Measurements from ENCODE around the gene PHTF1.
"Not testable (repeated sequence)": the region's sequence is repeated elsewhere in the genome, so short reads cannot be mapped to it uniquely, and the experiment has no call there.

Gene PHTF1

GRCh38 chr1:113732802-113733201, 26.5 kb downstream of the PHTF1 start:
- no peak overlapping the region for H3K4me3 ChIP-seq (ENCODE audit: low read depth, low read length)

GRCh38 chr1:113721010-113721409, 38.3 kb downstream of the PHTF1 start:
- H3K4me3 ChIP-seq (ENCODE audit: low read depth, low read length): no peak overlapping the region

GRCh38 chr1:113718621-113719020, 40.7 kb downstream of the PHTF1 start:
- not testable (repeated sequence) for H3K4me3 ChIP-seq (ENCODE audit: low read depth, low read length)

GRCh38 chr1:113717506-113717905, 41.8 kb downstream of the PHTF1 start:
- H3K4me3 ChIP-seq (ENCODE audit: low read depth, low read length): not testable (repeated sequence)

GRCh38 chr1:113714606-113715269, 44.5 kb downstream of the PHTF1 start:
- H3K4me3 ChIP-seq (ENCODE audit: low read depth, low read length): no peak overlapping the region

GRCh38 chr1:113701429-113701828, 57.9 kb downstream of the PHTF1 start:
- no peak overlapping the region for H3K4me3 ChIP-seq (ENCODE audit: low read depth, low read length)

- no peak overlapping the region for H3K4me3 ChIP-seq (ENCODE audit: low read depth, low read length)
Observed at GRCh38 chr1:113694910-113695309, 64.4 kb downstream of the PHTF1 start.

- no peak overlapping the region for H3K4me3 ChIP-seq (ENCODE audit: low read depth, low read length)
Observed at GRCh38 chr1:113692824-113693431, 66.4 kb downstream of the PHTF1 start.

GRCh38 chr1:113692342-113692741, 66.9 kb downstream of the PHTF1 start:
- no peak overlapping the region for H3K4me3 ChIP-seq (ENCODE audit: low read depth, low read length)

- H3K4me3 ChIP-seq (ENCODE audit: low read depth, low read length): no peak overlapping the region
Observed at GRCh38 chr1:113691184-113691583, 68.1 kb downstream of the PHTF1 start.

- H3K4me3 ChIP-seq (ENCODE audit: low read depth, low read length): no peak overlapping the region
Observed at GRCh38 chr1:113686891-113687618, 72.2 kb downstream of the PHTF1 start.

- H3K4me3 ChIP-seq (ENCODE audit: low read depth, low read length): no peak overlapping the region
Observed at GRCh38 chr1:113684153-113684541, 75.1 kb downstream of the PHTF1 start.

- H3K4me3 ChIP-seq (ENCODE audit: low read depth, low read length): no peak overlapping the region
Observed at GRCh38 chr1:113683384-113684152, 75.7 kb downstream of the PHTF1 start.

- H3K4me3 ChIP-seq (ENCODE audit: low read depth, low read length): no peak overlapping the region
Observed at GRCh38 chr1:113681596-113682337, 77.5 kb downstream of the PHTF1 start.

- no peak overlapping the region for H3K4me3 ChIP-seq (ENCODE audit: low read depth, low read length)
Observed at GRCh38 chr1:113678159-113678469, 81.2 kb downstream of the PHTF1 start.

- H3K4me3 ChIP-seq (ENCODE audit: low read depth, low read length): no peak overlapping the region
Observed at GRCh38 chr1:113677250-113678158, 81.8 kb downstream of the PHTF1 start.

- H3K4me3 ChIP-seq (ENCODE audit: low read depth, low read length): no peak overlapping the region
Observed at GRCh38 chr1:113676524-113676923, 82.8 kb downstream of the PHTF1 start.

GRCh38 chr1:113675302-113675701, 84.0 kb downstream of the PHTF1 start:
- H3K4me3 ChIP-seq (ENCODE audit: low read depth, low read length): no peak overlapping the region

- H3K4me3 ChIP-seq (ENCODE audit: low read depth, low read length): no peak overlapping the region
Observed at GRCh38 chr1:113674591-113674990, 84.7 kb downstream of the PHTF1 start.

- H3K4me3 ChIP-seq (ENCODE audit: low read depth, low read length): no peak overlapping the region
Observed at GRCh38 chr1:113672491-113672890, 86.8 kb downstream of the PHTF1 start.

All from iPS-11a (cell line).